ENCODE measurements around the gene AAMP.

Gene AAMP

GRCh38 chr2:218263817-218264641, 5.9 kb downstream of the AAMP start:
- DNase-seq (ENCODE audit: low spot score): no peak
- in situ Hi-C loops (cut with MboI; ENCODE audit: low pct_unique_long_range_greater_than_20kb, low sequenced_read_pairs, unreplicated experiment): no loop called here
- TF ChIP-seq CTCF (IDR thresholded peaks at IDR 0.05; ENCODE audit: extremely low read depth, insufficient read depth, missing control alignments): peak; percentile 0

- no peak for DNase-seq (ENCODE audit: low spot score)
- TF ChIP-seq CTCF (IDR thresholded peaks at IDR 0.05; ENCODE audit: extremely low read depth, insufficient read depth, missing control alignments): no peak
- in situ Hi-C loops (cut with MboI; ENCODE audit: low pct_unique_long_range_greater_than_20kb, low sequenced_read_pairs, unreplicated experiment): no loop called here
Observed at GRCh38 chr2:218262631-218263586, 7.0 kb downstream of the AAMP start.

DNA sequence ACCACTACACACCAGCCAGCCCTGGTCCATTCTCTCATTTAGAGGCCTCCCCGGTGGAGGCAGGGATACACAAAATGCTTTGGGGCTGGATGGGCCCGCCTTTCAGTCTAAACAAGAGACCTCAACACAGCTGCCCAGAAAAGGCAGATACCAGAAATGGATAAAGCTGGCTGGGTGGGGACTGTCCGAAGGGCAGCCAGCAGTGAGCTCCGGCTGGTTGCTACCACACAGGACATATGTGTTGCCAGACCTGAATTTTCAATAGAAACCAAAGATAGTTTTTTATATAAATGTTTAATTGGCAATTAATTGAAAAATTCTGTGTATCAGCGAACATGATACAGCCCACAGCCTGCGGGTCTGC, 7.7 kb downstream of the AAMP start:
- in situ Hi-C loops (cut with MboI; ENCODE audit: low pct_unique_long_range_greater_than_20kb, low sequenced_read_pairs, unreplicated experiment): no loop called here
- no peak for DNase-seq (ENCODE audit: low spot score)
- no peak for TF ChIP-seq CTCF (IDR thresholded peaks at IDR 0.05; ENCODE audit: extremely low read depth, insufficient read depth, missing control alignments)

DNA sequence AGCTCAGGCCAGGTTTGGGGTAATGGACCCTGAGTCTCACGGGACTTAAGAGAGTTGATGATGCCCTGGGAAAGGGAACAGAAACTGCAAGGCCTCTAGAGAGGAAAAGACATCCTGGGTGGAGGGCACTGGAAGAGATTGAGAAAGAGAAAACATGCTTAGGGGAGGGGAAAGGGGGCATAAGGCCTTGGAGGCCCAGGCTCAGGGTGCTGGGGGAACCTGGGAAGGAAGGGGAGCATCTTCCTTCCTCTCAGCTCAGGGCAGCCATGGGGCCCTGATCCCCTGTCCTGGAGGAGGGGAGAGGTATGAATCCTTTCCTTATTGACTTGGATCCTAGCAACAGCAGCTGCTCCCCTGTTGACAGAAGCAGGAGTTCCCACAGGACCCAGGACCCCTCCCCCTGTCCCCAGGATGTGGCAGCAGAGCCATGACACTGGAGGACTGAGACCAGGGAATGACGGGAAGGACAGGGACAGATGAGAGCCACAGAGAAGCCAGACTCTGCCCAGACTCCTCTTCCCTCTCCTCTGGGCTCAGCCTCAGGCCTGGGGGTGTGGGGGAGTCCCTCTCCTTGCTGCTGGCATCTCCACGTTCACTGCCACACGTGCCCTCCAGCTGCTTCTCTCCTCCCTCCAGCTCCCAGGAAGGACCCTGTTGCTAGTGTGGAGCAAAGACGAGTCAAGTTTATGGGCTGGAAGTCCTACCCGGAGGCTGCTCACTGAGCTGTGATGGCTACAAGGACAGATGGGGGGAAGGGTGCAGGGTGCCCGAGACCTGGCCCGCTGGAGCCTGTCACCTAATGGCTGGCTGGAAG, 8.3 kb downstream of the AAMP start:
- in situ Hi-C loops (cut with MboI; ENCODE audit: low pct_unique_long_range_greater_than_20kb, low sequenced_read_pairs, unreplicated experiment): no loop called here
- DNase-seq (ENCODE audit: low spot score): no peak
- TF ChIP-seq CTCF (IDR thresholded peaks at IDR 0.05; ENCODE audit: extremely low read depth, insufficient read depth, missing control alignments): no peak

- no peak for TF ChIP-seq CTCF (IDR thresholded peaks at IDR 0.05; ENCODE audit: extremely low read depth, insufficient read depth, missing control alignments)
- in situ Hi-C loops (cut with MboI; ENCODE audit: low pct_unique_long_range_greater_than_20kb, low sequenced_read_pairs, unreplicated experiment): no loop called here
- no peak for DNase-seq (ENCODE audit: low spot score)
Observed at GRCh38 chr2:218260742-218261422, 9.1 kb downstream of the AAMP start, which contains the start of gene GPBAR1. Gene GPBAR1 (plus strand): TSS chr2:218261015. CDS start chr2:218262725, 1,710 bp downstream.
